Cardiac muscle cell (in vitro differentiated cells and primary cell): Measurements from ENCODE around the gene TOR1AIP2. TPM values are rescaled to one million over a fixed set of nuclear protein-coding genes. Genes with fewer than 3 reads are reported as not detected.
"Not testable (repeated sequence)": the region's sequence is repeated elsewhere in the genome, so short reads cannot be mapped to it uniquely, and the experiment has no call there.

Source experiments
- DNase-seq, 2 donors: peaks; one replicate each; pipeline versions ENCODE4 v3.0.0 to v3.0.0-alpha.2; 2010 to 2017; ENCODE audit warnings: low read depth in 1 of 2, low spot score in 1 of 2
- H3K27ac ChIP-seq: fragments of 200-600 bp; sonication (generic); 2 replicates; pipeline ENCODE4 v1.5.1; 2016
- H3K27me3 ChIP-seq: fragments of 200-600 bp; sonication (generic); 2 replicates; pipeline ENCODE4 v1.6.0; 2016; ENCODE audit warnings: control low read depth
- H3K36me3 ChIP-seq: fragments of 200-600 bp; sonication (generic); 2 replicates; pipeline ENCODE4 v1.5.1; 2016; ENCODE audit warnings: control low read depth
- H3K4me1 ChIP-seq: fragments of 200-600 bp; sonication (generic); 2 replicates; pipeline ENCODE4 v1.8.1; 2017; ENCODE audit warnings: low read depth, mild to moderate bottlenecking, mixed run types
- H3K4me3 ChIP-seq: fragments of 200-600 bp; sonication (generic); 2 replicates; pipeline ENCODE4 v1.5.1; 2016; ENCODE audit warnings: mild to moderate bottlenecking
- H3K9me3 ChIP-seq: fragments of 200-600 bp; sonication (generic); 2 replicates; pipeline ENCODE4 v1.5.1; 2017; ENCODE audit warnings: low read depth, mild to moderate bottlenecking, control low read depth
- CTCF ChIP-seq: IDR thresholded peaks from 2 replicates; pipeline ENCODE4 v1.5.1; 2012; ENCODE audit warnings: low read depth, mild to moderate bottlenecking, low read length
- polyA plus RNA-seq: library from polyadenylated mRNA; unstranded; fragments of >200 nt; fragmentation: Nextera tagmentation; extraction: Ambion mirVana; gene quantifications from 2 replicates; pipeline ENCODE4 v1.2.1, GENCODE V29; 2016
- total RNA-seq: library from RNA; depleted of rRNA; stranded (reverse); fragments of >200 nt; gene quantifications from 2 replicates; pipeline ENCODE4 v1.2.3, GENCODE V29; 2016

TOR1AIP2 gene
- total and polyA plus RNA-seq, 2 experiments from 2014 or later = 20.7 to 75.6 TPM

- no peak overlapping the region for H3K4me3 ChIP-seq
- no peaks in the 10 kb centered on the region for H3K9me3 ChIP-seq
- no peak for DNase-seq
- no peak for TF ChIP-seq CTCF
- H3K4me1 ChIP-seq = no peaks in the 10 kb centered on the region
- H3K27me3 ChIP-seq = no peaks in the 10 kb centered on the region
- H3K27ac ChIP-seq = no peak overlapping the region
- H3K36me3 ChIP-seq = peaks cover 28% of the 10 kb centered on the region
Observed at GRCh38 chr1:179853102-179853501, 24.5 kb downstream of the TOR1AIP2 start.

GRCh38 chr1:179848233-179848632 lies 29.4 kb downstream of the TOR1AIP2 start:
- Histone ChIP-seq H3K4me1 (no peaks in the 10 kb centered on the region), H3K27ac (no peak overlapping the region), H3K9me3 (no peaks in the 10 kb centered on the region), H3K27me3 (no peaks in the 10 kb centered on the region), H3K4me3 (no peak overlapping the region), H3K36me3 (peaks cover 45% of the 10 kb centered on the region)
- no peak for TF ChIP-seq CTCF
- no peak for DNase-seq

- no peaks in the 10 kb centered on the region for H3K4me1 ChIP-seq
- no peak overlapping the region for H3K4me3 ChIP-seq
- H3K27ac ChIP-seq = no peak overlapping the region
- no peaks in the 10 kb centered on the region for H3K9me3 ChIP-seq
- H3K27me3 ChIP-seq = no peaks in the 10 kb centered on the region
- H3K36me3 ChIP-seq = peaks cover 6% of the 10 kb centered on the region
- no peak for DNase-seq
- TF ChIP-seq CTCF = no peak
Observed at GRCh38 chr1:179840107-179840506, 37.5 kb downstream of the TOR1AIP2 start.

GRCh38 chr1:179836686-179837445 lies 40.7 kb downstream of the TOR1AIP2 start:
- not testable (repeated sequence) for H3K9me3 ChIP-seq, H3K36me3 ChIP-seq, H3K27me3 ChIP-seq, H3K4me3 ChIP-seq, DNase-seq, H3K4me1 ChIP-seq, H3K27ac ChIP-seq

GRCh38 chr1:179831852-179832699 lies 45.5 kb downstream of the TOR1AIP2 start:
- Histone ChIP-seq H3K4me3 (no peak overlapping the region), H3K27me3 (no peaks in the 10 kb centered on the region), H3K36me3 (no peaks in the 10 kb centered on the region), H3K4me1 (no peaks in the 10 kb centered on the region), H3K27ac (no peak overlapping the region), H3K9me3 (no peaks in the 10 kb centered on the region)
- no peak for DNase-seq
- no peak for TF ChIP-seq CTCF

GRCh38 chr1:179831225-179831624 lies 46.4 kb downstream of the TOR1AIP2 start:
- no peak for DNase-seq
- Histone ChIP-seq H3K4me1 (no peaks in the 10 kb centered on the region), H3K36me3 (no peaks in the 10 kb centered on the region), H3K4me3 (no peak overlapping the region), H3K9me3 (no peaks in the 10 kb centered on the region), H3K27ac (no peak overlapping the region), H3K27me3 (no peaks in the 10 kb centered on the region)
- TF ChIP-seq CTCF = no peak
